HG03378 (cell line): ENCODE data around the gene CASKIN2.

Experiments used
- ATAC-seq: cut with Tn5 transposase; IDR thresholded peaks from one replicate; pipeline ENCODE4 v1.9.1; 2021; ENCODE audit warnings: mild to moderate bottlenecking, moderate library complexity; ENCODE audit not compliant: unreplicated experiment

CASKIN2 gene

DNA sequence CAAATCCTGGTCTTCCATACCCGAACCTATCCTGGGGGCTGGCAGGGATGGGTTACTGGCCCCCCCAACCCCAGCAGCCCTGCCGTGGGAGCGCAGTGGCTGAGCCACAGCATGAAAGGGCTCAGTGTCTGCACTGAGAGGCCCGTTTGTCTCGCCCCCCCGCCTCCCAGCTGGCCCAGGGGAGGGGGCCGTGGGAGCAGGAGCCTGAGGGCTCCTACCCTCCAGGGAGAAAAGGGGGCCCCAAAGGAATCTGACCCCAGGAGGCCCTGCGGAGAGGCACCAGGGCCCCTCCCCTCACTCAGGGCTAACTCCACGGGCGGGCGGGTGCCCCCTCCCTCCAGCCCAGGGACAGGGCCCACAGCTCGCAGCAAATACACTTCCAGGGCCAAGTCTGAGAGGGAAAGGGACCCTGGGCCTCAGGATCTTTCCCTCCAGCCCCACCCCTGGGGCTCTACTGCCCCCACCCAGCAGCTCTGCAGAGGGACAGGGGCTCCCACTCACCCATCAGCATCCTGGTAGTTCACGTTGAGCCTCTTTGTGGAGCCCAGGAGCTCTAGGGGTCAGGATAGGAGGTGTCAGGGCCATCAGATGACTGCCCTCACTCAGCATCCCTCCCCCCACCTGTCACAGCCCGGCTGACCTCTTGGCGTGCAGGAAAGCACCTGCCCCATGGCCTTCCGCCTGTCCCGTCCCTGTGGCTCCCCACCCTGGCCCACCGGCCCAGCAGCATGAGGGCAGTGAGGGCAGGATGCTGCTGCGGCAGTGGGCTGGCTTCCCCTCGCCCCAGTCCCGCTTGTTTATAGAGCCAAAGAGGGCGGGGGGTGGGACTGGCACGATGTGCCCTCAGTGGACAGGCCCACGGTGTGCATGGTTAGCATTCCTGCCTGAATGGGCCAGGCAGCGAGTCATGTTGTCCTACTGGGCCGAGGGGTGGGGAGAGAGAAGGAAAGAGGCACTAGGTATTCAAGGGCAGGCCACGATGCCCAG is 7.3 kb downstream of the CASKIN2 start:
- ATAC-seq: no peak

DNA sequence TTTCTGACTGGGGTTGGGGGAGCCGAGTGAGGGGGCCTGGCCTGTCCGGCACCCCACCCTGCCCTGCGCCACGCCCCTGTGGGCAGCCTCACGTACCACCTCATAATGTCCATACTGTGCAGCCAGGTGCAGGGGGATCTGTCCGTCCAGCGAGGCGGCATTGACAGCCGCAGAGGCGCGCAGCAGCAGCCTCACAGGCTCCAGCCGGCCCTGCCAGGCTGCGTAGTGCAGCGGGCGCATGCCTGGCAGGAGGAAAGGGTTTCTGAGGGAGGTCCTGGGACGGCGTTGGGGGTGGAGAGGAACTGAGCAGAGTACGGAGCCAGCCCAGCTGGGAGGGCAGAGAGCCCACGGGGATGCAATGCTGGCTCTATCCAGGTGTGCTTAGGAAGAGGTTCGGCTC is 8.4 kb downstream of the CASKIN2 start:
- no peak for ATAC-seq

GRCh38 chr17:75506134-75506533 is 9.2 kb downstream of the CASKIN2 start:
- no peak for ATAC-seq

- no peak for ATAC-seq
Observed at GRCh38 chr17:75505640-75506039, 9.7 kb downstream of the CASKIN2 start.

DNA sequence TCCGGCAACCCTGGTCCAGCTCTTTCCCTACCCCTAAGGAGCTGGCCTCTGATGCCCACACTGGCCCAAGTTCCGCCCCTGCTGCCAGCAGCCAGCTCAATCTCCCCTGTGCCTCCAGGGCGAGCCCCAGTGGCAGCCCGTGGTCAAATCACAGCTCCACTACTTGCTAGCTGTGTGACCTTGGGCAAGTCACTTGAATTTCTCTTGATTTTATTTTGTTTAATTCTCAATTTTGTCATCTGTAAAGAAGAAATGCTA is 10.3 kb downstream of the CASKIN2 start:
- no peak for ATAC-seq

- no peak for ATAC-seq
Observed at GRCh38 chr17:75504347-75505151, 10.8 kb downstream of the CASKIN2 start.

GRCh38 chr17:75503976-75504346 is 11.4 kb downstream of the CASKIN2 start:
- ATAC-seq: no peak

GRCh38 chr17:75503337-75503950 is 11.9 kb downstream of the CASKIN2 start:
- ATAC-seq: no peak

DNA sequence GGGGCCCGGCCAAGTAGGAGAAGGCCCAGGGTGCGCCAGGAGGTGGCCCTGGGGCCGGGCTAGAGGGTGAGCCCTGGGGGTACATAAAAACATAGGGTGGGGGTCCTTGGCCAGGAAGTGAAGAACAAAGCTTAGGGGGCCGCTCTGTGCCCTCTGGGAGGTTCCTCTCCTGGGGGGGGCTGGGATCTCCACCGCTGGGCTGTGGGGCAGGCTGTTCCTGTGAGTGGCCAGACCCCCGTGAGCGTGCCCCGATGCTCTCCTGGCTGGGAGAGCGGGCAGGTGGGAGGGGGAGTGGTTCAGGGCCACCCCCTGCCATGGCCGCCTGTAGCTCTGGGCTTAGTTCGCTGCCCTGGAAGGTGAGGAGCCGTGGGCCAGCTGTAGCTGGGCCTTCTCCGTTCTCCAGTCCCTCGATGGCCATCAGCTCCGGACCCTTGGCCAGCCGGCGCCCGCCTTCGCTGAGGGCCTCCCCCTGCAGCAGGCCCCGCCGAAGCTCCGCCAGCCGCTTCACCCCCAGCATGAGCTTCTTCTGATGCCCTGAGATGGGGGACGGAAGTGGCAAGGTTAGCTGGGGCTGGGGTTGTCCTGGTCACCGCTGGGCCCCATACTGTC is 12.5 kb downstream of the CASKIN2 start:
- no peak for ATAC-seq

GRCh38 chr17:75502072-75502720 is 13.1 kb downstream of the CASKIN2 start:
- no peak for ATAC-seq

- ATAC-seq: no peak
Observed at GRCh38 chr17:75501378-75502071, 13.8 kb downstream of the CASKIN2 start.

DNA sequence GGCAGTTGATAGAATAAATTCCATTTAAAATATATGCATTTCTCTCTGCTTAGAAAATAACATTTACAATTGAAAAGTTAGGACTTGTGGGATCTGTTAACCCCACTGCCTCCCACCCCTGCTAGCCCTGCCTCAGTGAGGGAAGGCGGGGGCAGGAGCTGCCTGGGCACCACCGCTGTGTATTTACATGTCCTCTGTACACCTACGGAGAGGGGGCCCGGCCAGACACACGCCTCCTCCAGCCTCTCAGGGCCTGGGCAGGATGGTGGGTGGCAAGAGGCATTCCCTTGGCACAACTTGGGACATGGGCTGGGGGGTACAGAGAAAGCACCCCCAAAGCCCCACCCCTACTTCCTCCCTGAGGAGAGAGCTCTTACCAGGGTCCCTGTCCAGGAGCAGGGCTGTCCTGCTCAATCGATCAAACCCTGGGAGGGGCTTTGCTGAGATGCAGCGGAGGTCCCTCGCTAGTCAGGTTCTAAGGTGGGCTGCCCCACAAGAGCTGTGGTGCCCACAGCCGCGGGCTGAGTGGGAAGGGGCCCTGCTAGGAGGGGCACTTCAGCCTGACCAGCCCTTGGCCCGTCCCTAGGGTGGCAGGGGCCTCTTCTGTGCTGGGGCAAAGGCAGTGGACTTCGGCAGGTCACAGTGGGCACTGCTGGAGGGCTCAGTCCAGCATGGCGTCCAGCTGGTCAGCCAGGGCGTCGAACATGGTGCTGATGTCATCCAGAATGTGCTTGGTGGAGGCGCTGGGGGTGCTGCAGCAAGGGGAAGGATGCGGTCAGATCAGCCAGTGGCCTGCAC is 14.7 kb downstream of the CASKIN2 start:
- ATAC-seq: no peak

GRCh38 chr17:75499313-75500022 is 15.9 kb downstream of the CASKIN2 start:
- no peak for ATAC-seq

DNA sequence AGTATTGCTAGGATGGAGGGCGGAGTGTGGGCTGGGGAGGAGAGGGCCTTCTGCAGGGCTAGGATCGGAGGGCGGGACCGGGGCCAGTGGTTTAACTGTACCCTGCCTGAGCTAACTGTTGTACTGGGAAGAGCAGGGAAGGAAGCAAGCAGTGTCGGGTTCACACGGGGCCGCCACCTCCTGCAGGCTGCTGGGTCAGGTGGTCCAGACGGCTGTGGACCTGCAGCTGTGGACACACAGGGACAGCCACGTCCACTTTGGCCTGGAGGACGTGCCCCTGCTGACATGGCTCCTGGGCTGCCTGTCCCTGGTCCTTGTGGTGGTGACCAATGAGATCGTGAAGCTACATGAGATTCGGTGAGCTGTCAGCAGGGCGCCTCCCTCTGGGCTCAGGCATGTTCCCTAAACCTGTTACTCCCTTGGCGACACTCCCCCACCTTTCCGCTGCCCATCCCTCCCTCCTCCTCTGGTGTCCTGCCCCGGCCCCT is 16.6 kb downstream of the CASKIN2 start:
- ATAC-seq: no peak

- no peak for ATAC-seq
Observed at GRCh38 chr17:75498039-75498725, 17.2 kb downstream of the CASKIN2 start.

DNA sequence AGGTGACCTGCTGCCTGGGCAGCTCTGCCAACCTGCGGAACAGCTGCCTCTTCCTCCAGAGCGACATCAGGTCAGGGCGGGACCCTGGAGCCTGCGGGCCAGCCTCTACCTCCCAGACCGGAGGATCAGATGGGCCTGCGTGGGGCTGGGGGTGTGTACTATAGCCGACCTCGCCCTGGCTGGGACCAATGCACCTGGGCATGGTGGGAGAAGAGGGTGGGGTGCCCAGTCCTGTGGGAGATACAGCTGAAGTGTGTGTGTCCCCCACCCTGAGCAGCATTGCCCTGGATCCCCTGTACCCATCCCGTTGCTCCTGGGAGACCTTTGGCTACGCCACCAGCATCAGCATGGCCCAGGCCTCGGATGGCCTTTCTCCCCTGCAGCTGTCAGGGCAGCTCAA is 19.3 kb downstream of the CASKIN2 start:
- no peak for ATAC-seq

GRCh38 chr17:75494326-75494877 is 20.9 kb downstream of the CASKIN2 start:
- no peak for ATAC-seq
